GM18951 (cell line): ENCODE results near the gene ARHGAP22.

Experiments used
- POLR2A ChIP-seq: IDR thresholded peaks from 4 replicates; pipeline ENCODE4 v1.6.1; 2011; ENCODE audit warnings: mild to moderate bottlenecking; ENCODE audit not compliant: insufficient read length, insufficient read depth; ENCODE audit errors: extremely low read depth
- in situ Hi-C: fragments of 300-500 bp; cut with MboI; formaldehyde crosslinking; loops from one replicate; pipeline ENCODE4 v1.12.0; 2022; ENCODE audit warnings: low sequenced_read_pairs, mixed read lengths, inconsistent platforms; ENCODE audit not compliant: unreplicated experiment

The ARHGAP22 gene

GRCh38 chr10:48554656-48555055 is 50.2 kb downstream of the ARHGAP22 start:
- TF ChIP-seq POLR2A: no peak
- in situ Hi-C loops: loop anchor here (5.0 kb wide), 1 partner anchor 103 kb away; no protein-coding TSS in a partner anchor

DNA sequence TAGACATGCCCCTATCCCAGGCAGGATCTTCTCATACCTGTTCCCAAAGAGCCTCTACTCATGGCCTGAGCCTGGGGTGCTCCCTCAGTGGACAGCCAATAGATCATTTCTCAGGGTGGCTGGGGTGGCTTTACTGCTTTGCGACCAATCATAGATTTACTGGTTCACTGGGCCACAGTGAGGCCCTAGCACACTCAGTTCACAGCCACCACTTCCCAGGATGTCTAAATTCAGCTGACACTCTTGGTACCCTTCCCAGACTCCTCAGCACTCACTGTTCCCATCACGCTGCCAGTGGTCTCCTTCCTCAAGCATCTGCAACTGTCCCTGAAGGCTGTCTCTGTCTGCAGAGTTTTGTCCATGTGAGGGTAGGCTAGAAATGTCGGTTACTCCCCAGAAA is 50.6 kb downstream of the ARHGAP22 start:
- in situ Hi-C loops: loop anchor here (5.0 kb wide), 1 partner anchor 103 kb away; no protein-coding TSS in a partner anchor
- no peak for TF ChIP-seq POLR2A

DNA sequence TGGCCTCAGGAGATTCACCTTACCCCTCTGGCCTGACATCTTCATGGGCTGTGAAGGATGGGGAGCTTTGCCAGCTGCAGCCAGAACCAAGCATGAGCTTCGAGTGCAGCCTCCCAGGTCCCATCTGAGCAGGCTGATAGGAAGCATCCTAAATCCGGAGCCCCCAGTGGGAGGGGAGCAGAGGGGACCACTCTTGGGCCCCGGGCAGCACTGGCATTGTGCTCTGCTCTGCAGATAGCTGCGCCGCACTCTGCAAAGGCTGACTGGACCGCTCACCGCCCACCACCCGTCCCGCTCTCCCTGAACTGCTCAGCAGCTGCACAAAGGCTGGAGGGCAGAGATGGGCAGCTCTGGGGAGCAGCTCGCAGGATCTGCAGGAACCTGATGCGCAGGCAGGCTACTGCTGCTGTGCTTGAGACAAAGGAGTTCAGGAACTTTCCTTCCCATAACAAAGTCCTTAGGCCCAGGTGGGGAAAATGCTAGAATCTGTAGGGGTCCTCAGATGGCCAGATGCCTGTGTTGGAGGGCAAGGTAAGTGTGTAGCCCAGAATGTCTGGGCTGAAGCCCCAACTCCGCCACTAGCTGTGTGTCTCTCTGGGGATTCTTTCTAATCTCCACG is 51.8 kb downstream of the ARHGAP22 start:
- no peak for TF ChIP-seq POLR2A
- in situ Hi-C loops: loop anchor here (5.0 kb wide), 1 partner anchor 104 kb away; no protein-coding TSS in a partner anchor

GRCh38 chr10:48551861-48552591 is 52.8 kb downstream of the ARHGAP22 start:
- TF ChIP-seq POLR2A: no peak
- in situ Hi-C loops: loop anchor here (5.0 kb wide), 1 partner anchor 105 kb away; no protein-coding TSS in a partner anchor

- no peak for TF ChIP-seq POLR2A
- in situ Hi-C loops: loop anchor here (5.0 kb wide), 1 partner anchor 106 kb away; no protein-coding TSS in a partner anchor
Measured at GRCh38 chr10:48550977-48551376, 53.9 kb downstream of the ARHGAP22 start.

DNA sequence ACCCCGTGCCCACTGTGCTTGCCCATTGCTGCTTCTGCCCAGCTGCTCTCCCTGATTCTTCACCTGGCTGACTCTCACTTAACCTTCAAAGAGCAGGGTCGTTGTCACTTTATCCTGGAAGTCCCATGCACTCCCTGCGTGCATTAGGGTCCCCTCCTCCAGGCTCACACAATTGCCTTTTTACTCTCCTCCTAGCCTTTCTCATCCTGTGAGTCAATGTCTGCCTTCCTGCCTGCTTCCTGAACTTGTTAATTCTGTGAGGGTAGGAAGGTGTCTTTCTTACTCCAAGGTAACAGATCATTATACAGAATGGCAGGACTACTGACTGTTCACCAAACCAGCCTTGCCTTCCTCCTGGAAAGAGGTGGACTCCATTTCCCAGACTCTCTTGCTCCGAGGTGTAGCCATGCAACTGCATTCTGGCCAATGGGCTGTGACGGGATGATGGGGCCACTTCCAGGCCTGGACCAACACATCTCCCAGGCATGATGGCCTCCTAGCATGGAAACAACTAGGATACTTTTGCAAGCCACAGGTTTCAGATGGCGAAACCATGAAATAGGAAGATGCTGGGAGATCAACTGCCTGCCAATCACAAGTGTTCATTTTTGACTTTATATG is 54.7 kb downstream of the ARHGAP22 start:
- TF ChIP-seq POLR2A: no peak
- in situ Hi-C loops: loop anchor here (5.0 kb wide), 1 partner anchor 107 kb away; no protein-coding TSS in a partner anchor

DNA sequence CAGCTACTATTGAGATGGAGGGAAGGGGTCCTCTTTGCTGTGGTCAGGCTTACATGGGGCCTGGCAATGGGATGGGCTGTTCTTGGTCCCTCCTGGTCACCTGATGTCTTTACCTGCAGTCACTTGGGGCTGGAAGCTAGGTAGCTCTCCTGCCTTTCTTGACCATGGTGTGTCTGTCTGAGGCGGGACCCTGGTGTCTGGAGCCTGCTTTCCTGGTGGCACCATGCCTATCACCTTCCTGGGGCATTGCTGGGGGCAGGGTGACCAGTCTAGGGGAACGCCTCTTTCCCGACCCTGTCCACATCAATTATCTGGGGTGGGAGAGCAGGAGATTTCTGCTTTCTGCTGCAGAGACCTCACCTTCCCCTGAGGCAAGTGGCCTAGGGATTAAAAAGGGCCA is 55.6 kb downstream of the ARHGAP22 start:
- in situ Hi-C loops: no loop called here
- no peak for TF ChIP-seq POLR2A

DNA sequence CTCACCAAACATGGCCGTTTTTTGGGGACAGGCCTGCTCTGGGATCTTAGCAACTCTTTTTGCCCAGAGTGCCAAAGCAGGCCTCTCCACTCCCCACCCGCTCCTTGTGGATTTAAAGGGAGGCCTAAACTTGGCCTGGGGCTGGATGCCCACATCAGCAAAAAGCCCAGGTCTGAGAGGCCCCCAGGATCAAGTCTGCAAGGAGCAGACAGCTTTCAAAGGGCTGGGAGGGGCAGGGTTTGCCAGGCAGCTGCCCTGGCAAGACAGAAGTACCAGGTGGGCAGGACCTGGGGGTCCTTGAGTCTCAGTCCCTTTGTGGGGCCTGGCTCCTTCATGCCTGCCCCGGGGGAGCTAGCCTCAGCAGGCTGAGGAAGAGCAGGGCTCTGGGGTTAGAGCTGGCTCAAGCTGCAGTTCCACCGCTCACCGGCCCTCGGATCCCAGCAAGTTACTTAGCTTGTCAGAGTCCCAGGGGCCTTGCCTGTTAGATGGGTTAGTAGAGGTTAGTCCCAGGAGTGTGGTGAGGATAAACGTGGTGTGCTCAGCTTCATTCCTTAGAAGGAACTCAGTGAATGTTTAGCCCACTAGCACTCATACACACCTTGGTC is 56.2 kb downstream of the ARHGAP22 start:
- no peak for TF ChIP-seq POLR2A
- in situ Hi-C loops: no loop called here

- no peak for TF ChIP-seq POLR2A
- in situ Hi-C loops: no loop called here
Measured at GRCh38 chr10:48547981-48548380, 56.9 kb downstream of the ARHGAP22 start.

- TF ChIP-seq POLR2A: no peak
- in situ Hi-C loops: no loop called here
Measured at GRCh38 chr10:48547061-48547895, 57.6 kb downstream of the ARHGAP22 start.

- in situ Hi-C loops: no loop called here
- TF ChIP-seq POLR2A: no peak
Measured at GRCh38 chr10:48545462-48546145, 59.3 kb downstream of the ARHGAP22 start.
